EH (cell line): ENCODE measurements around the gene PRF1.

Source experiments
- DNase-seq: peaks from one replicate; pipeline ENCODE4 v3.0.0-alpha.2; 2015; ENCODE audit warnings: low read depth

The PRF1 gene

DNA sequence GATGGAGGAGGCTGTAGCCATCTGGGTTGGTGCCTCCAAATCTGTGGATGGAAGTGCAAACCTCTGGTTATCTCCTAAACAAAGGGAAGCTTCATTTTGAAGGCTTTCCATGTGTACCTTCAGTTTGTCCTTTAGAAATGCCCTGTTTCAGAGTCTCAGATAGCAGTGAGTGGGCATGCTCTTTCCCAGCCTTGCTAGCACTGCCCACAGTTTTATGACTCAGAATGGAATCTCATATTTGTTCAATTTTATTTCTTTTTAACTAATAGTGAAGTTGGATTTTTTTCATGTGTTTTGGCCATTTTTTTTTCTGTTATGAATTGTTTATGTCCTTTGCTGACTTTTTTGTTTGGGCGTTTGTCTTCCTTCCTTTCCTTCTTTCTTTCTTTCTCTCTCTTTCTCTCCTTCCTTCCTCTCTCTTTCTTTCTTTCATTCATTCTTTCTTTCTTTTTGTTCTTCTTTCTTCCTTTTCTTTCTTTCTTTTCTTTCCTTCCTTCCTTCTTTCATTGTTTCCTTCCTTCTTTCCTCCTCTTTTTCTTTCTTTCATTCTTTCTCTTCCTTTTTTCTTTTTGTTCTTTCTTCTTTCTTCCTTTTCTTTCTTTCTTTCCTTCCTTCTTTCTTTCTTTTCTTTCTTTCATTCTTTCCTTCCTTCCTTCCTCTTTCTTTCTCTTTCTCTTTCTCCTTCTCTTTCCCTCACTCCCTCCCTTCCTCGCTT, 25.6 kb downstream of the PRF1 start:
- peak; percentile 34 for DNase-seq

GRCh38 chr10:70575874-70576802, 26.4 kb downstream of the PRF1 start:
- DNase-seq = peak; percentile 65

DNA sequence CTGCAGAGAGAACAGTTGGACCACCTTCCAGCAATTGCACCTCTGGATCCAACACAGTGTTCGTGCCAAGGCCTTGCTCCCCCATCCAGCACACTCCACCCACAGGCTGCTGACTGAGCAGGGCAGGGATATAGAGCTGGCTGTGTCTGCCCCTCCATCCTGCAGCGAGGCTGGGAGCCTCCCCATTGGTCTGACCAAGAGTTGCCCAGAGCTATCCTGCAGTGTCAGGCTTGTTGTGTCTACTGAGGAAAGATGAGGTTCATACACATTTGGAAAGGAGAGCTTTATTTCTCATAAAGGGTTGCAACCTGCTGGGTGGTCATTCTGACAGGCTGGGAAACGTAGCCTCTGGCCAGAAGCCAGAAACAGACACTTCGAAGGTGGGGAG, 27.1 kb downstream of the PRF1 start:
- no peak for DNase-seq

DNA sequence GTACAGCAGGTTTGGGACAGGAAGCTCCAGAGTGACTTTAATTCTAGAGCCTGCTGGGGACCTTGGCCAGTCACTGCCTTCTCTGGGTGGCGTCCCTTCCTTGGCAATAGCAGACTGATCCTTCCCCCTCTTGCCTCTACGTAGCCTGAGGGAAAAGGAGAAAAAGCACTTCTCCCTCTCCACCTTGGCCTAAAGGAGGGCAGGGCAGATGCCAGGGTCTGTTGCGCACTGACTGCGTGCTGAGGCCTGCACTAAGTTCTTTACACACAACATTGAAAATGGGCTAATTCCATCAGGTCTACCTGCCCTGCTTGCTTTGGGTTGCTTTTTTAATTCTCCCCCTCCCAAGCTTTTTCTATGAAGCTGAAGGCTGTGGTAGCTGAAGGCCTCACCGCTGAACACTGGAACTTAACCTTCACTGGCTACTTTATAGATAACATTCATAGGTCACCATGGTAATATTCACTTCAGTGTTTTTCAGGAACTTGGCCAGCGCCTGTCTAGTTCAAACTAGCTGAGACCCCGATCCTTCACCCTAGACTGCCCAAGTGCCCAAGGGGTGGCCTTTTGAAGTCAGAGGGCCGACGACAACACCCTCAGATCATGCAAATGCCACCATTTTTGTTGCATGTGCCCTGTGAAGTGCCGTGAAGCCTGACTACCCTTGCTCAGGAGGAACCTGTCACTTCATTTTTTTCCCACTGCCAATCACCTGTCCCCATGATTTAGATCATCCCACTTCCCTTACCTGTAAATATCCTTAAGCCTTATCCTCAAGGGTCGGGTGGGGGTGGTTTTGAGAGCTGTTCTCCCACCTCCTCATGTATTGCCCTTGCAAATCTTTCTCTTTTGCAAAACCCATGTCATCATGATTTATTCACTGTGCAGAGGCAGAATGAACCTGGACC, 28.7 kb downstream of the PRF1 start:
- no peak for DNase-seq

- no peak for DNase-seq
These were observed 30.7 kb downstream of the PRF1 start for GRCh38 chr10:70571636-70572439.

GRCh38 chr10:70571236-70571635, 31.3 kb downstream of the PRF1 start:
- DNase-seq = no peak

- no peak for DNase-seq
These were observed 33.6 kb downstream of the PRF1 start for GRCh38 chr10:70568781-70569495.

- DNase-seq = no peak
These were observed 34.4 kb downstream of the PRF1 start for GRCh38 chr10:70568113-70568512.

GRCh38 chr10:70567603-70568002, 34.9 kb downstream of the PRF1 start:
- no peak for DNase-seq

DNA sequence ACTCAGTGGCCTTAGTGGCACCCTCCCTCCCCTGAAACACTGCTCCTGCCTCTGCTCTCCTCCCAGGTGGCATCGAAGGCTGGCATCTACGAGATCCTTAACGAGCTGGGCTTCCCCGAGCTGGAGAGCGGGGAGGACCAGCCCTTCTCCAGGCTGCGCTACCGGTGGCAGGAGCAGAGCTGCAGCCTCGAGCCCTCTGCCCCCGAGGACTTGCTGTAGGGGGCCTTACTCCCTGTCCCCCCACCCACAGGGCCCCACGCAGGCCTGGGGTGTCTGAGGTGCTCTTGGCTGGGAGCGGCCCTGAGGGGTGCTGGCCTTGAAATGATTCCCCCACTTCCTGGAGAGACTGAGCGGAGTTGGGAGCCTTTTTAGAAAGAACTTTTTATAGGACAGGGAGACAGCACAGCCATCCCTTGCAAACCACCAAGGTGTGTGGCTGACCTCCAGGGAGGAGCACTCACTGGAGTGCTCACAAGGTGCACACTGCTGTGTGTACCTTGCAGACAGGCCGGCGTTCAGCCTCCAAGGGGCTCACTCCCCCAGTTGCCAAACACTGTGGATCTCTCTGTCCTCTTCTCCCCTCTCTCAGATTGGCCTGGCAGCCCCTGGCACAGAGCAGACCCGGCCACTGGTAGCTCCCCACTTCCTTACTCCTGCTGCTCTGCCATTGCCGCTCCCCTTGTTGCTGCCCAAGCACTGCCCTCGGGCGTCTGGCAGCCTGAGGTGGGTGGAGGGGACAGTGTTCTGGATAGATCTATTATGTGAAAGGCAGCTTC, 35.8 kb downstream of the PRF1 start:
- DNase-seq = no peak

DNA sequence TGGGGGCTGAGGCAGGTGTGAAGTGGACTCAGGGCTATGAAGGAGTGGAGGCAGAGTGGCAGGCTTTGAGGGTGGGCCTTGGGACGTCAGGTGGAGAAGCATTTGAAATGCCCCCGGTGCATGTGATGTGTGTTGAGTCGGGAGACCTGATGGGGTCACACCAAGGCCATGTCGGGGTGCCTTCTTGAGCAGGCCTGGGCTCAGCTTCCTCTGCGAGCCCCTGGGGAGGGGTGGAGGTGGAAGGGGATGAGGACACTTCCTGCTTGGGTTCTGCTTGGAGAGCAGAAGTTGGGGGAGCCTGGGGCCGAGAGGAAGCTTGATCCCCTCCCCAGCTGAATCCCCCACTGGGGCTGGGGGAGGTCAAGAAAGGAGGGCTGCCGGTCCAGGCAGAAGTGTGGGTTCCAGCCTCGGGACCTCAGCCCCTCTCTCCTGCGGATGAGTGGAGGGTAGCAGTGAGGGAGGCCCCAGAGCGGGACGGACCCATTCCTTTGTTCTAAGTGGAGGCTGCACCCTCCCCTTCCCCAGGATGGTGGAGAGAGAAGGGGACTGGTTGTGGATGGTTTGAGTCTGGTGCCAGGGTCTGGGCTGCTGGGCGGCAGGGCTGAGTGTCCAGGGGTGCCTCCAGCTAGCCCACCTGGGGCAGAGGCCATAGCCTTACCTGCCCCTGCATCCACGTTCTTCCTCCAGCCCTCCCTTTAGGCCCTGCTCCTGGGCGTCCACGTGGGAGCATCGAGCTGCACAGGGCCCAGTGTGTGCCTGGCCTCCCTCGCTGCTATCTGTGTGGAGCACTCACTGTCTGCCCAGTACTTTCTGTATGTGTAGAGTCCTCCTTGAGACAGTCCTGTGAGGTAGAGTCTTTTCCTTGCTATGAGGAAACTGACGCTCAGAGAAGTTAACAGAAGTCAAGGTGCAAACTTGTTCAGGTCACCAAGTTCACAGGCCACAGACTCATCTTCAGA, 36.7 kb downstream of the PRF1 start:
- DNase-seq = no peak

DNA sequence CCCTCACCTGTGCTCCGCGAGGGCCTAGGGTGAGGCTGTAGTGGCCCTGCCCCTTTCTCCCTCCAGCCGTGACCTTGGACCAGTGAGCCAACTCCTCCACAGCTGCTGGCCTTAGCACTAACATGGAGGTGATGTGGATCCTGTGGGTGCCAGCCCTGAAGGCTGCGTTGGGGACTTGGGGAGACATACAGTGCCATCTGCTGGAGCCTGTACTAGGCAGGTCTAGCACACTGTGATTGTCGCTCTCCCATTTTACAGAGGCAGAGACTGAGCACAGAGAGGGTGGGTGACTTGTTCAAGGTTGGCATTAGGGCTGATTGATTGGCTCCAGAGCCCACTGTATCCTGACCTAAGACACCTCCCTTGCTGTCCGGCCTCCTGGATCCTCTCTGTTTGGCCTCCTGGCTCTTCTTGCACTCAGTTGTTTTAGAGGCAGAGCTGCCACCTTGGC, 37.6 kb downstream of the PRF1 start:
- DNase-seq = peak; percentile 20

DNA sequence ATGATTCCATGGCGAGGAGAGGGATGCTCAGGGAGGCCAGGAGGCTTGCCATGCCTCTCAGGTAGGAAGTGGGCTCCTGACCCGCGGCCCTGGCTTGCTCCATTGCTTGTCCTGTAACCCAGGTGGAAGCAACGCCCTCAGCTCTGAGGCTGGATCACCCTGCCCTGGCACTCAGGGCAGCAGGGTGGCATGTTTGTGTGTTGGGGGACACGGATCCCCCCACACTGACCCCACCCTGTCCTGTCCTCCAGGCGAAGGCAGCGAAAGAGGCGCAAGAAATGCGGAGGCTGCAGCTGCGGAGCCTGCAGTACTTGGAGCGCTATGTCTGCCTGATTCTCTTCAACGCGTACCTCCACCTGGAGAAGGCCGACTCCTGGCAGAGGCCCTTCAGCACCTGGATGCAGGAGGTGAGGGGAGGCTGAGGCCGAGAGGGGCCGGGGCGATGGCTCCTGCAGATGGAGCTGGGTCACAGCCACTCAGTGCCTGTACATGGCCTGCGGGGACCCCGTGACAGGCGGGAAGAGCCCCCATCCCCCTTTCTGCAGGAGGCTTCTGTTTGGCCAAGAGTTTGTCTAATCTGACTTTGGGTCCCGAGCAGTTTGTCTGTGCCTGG, 38.3 kb downstream of the PRF1 start:
- no peak for DNase-seq

DNA sequence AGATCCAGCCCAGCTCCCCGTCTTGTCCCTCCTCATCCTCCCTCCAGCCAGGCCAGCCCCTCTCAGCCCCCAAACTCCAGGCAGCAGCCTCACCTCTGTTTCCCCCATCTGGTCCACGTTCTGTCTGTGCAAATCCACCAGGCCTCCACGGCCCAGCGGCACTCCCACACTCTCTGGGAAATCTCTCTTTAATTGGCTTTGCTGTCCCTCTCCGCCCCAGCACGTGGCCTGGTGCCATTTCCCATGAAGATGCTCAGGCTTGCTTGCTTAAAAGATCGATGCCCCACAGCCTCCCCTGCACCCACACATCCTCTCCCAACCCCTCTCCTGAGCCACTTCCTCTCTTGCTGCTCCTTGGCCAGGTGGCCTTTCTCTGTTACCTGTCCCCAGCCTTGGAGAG, 39.3 kb downstream of the PRF1 start:
- no peak for DNase-seq

- no peak for DNase-seq
These were observed 40.3 kb downstream of the PRF1 start for GRCh38 chr10:70562036-70562755.

DNA sequence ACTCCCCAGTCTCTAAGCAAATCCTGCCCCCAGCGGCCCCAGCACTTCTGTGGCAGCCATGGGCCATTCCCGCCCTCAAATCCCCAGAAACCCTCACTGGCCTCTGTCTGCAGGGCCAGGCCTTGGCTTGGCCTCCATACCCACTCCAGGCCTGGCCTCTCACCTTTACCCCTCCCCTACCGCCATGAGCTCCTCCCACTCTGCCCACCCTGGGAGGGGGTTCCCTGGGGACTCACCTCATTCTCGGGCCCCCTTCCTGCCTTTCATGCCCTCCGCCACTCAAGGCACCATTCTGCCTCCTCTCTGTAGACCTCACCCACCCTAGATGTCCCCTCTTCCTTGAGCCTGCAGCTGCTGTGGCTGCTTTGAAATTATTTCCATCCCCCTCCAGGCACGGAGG, 41.0 kb downstream of the PRF1 start:
- no peak for DNase-seq

GRCh38 chr10:70561070-70561469, 41.5 kb downstream of the PRF1 start:
- peak; percentile 20 for DNase-seq

- DNase-seq = no peak
These were observed 42.0 kb downstream of the PRF1 start for GRCh38 chr10:70560511-70560941.
